HepG2 (cell line): Measurements from ENCODE around the gene DGCR8. TPM values are rescaled to one million over a fixed set of nuclear protein-coding genes. Genes with fewer than 3 reads are reported as not detected.

Experiments
- CENPBD1 ChIP-seq: sonication (generic); formaldehyde crosslinking; IDR thresholded peaks from 2 replicates; pipeline ENCODE4 v1.8.0; 2022; ENCODE audit warnings: missing genetic modification reagents, low read depth, mild to moderate bottlenecking, borderline replicate concordance
- CREB1 ChIP-seq, 2 experiments: fragments of 450-650 bp in 1 of 2; IDR thresholded peaks; 2 replicates each; pipeline ENCODE4 v1.6.1; 2016 to 2017; ENCODE audit warnings: control low read depth in 1 of 2, mild to moderate bottlenecking in 1 of 2, missing compliant biosample characterization in 1 of 2, missing genetic modification characterization in 1 of 2
- ETS1 ChIP-seq: sonication (generic); formaldehyde crosslinking; IDR thresholded peaks from 2 replicates; pipeline ENCODE4 v1.4.0; 2020; ENCODE audit warnings: missing genetic modification reagents
- ETV5 ChIP-seq: IDR thresholded peaks from 2 replicates; pipeline ENCODE4 v1.6.1; 2018; ENCODE audit warnings: missing biosample characterization, missing genetic modification reagents, inconsistent platforms, borderline replicate concordance
- FOXJ3 ChIP-seq: sonication (generic); formaldehyde crosslinking; IDR thresholded peaks from 2 replicates; pipeline ENCODE4 v1.4.0; 2020; ENCODE audit warnings: missing genetic modification reagents, mild to moderate bottlenecking, borderline replicate concordance
- HMGXB4 ChIP-seq, 2 experiments: sonication (generic) in 1 of 2; formaldehyde crosslinking in 1 of 2; IDR thresholded peaks; 2 replicates each; pipeline versions ENCODE4 v1.4.0 to v1.6.1; 2018 to 2020; ENCODE audit warnings: missing genetic modification reagents in 2 of 2, borderline replicate concordance in 1 of 2, low read depth in 1 of 2, mild to moderate bottlenecking in 1 of 2, missing biosample characterization in 1 of 2
- RFXAP ChIP-seq: sonication (generic); formaldehyde crosslinking; IDR thresholded peaks from 2 replicates; pipeline ENCODE4 v1.4.0; 2020; ENCODE audit warnings: missing genetic modification reagents, borderline replicate concordance
- ZNF326 ChIP-seq: sonication (generic); formaldehyde crosslinking; IDR thresholded peaks from 2 replicates; pipeline ENCODE4 v1.4.0; 2020; ENCODE audit warnings: missing genetic modification reagents, borderline replicate concordance
- polyA plus RNA-seq, 8 experiments: library from polyadenylated mRNA; depleted of rRNA in 3 of 8; stranded (reverse) in 7 of 8; unstranded in 1 of 8; fragments of >200 nt; fragmentation: Illumina TruSeq in 4 of 8; extraction: Trizol in 4 of 8; gene quantifications; 2 replicates each; pipeline versions ENCODE4 v1.2.1 to v1.2.3, GENCODE V29; 2011 to 2016; ENCODE audit warnings: low read depth in 4 of 8, missing spikeins in 1 of 8, mixed read lengths in 1 of 8; ENCODE audit not compliant: insufficient read depth in 1 of 8
- total RNA-seq, 5 experiments: library from RNA; depleted of rRNA; stranded (reverse); fragments of >200 nt; fragmentation: Illumina TruSeq; extraction: Trizol; gene quantifications; 2 replicates each; pipeline ENCODE4 v1.2.3, GENCODE V29; 2016; ENCODE audit warnings: low read depth in 1 of 5
- TF ChIP-seq, protein P1 (sequence below): sonication (generic); formaldehyde crosslinking; IDR thresholded peaks from 2 replicates; pipeline ENCODE4 v1.4.0; 2020; ENCODE audit warnings: missing genetic modification reagents, borderline replicate concordance

The DGCR8 gene
- total and polyA plus RNA-seq, 2 of the 13 experiments (the other 11 are each of a cell fraction or from before 2014, with no cell fraction given): 10.2 to 23.2 TPM

DNA sequence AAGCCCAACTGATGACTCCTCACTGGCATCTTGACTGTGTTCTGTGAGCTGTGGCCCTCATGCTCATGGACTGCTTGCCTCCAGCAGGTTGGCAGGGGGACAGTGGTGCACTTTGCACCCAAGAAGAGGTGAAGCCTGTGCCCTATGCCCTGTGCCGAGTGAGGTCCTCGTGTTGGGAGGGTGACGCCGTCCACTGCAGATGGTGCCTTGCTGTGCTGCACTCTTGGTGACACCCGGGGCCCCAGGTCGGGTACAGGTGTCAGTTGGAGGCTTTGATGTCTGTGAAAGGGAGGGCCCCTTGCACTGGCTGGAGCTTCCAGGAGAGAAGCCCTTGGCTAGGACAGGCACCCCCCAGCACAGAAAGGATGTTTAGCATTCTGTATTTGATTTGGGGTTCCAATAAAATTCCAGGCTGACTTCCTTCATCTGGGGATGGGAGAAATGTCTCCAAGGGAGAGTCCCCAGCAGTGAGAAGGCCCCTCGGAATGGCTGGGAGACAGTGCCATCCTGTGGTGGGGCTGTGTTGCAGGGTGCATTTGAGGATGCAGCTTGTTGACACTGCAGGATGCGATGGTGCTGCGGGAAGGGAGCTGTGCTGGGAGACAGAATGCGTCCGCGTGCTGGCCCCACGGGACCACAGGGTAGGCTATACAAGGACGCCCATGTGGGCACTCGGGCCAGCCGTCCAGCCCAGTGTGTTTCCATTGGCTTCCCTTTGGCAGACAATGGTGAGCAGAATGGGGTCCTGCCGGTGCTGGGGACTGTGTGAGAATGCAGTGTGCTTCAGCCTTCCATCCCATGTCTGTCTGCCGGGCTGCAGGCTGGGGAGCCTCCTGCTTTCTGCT lies 49.1 kb downstream of the DGCR8 start (continued):
- TF ChIP-seq ETV5 (CRISPR knock-in tag) (no peak; the same call in 1 of the 2 replicates), HMGXB4 (CRISPR knock-in tag; IDR thresholded peaks at IDR 0.05; ENCODE audit: borderline replicate concordance in 1 of 2, low read depth in 1 of 2) (peak; percentile 64 to 81; a peak in 2 of 4 replicates), CENPBD1 (CRISPR knock-in tag) (no peak), FOXJ3 (CRISPR knock-in tag) (no peak), ETS1 (CRISPR knock-in tag) (no peak), ZNF326 (CRISPR knock-in tag) (no peak), RFXAP (CRISPR knock-in tag) (no peak; the same call in 1 of the 2 replicates), CREB1 (IDR thresholded peaks at IDR 0.05) (0 out of 2 replicates have a peak, but pooled peaks have one; percentile 13), CREB1 (CRISPR knock-in tag; IDR thresholded peaks at IDR 0.05) (peak; percentile 41; the same call in 1 of the 2 replicates)
- TF ChIP-seq, protein P1, sequence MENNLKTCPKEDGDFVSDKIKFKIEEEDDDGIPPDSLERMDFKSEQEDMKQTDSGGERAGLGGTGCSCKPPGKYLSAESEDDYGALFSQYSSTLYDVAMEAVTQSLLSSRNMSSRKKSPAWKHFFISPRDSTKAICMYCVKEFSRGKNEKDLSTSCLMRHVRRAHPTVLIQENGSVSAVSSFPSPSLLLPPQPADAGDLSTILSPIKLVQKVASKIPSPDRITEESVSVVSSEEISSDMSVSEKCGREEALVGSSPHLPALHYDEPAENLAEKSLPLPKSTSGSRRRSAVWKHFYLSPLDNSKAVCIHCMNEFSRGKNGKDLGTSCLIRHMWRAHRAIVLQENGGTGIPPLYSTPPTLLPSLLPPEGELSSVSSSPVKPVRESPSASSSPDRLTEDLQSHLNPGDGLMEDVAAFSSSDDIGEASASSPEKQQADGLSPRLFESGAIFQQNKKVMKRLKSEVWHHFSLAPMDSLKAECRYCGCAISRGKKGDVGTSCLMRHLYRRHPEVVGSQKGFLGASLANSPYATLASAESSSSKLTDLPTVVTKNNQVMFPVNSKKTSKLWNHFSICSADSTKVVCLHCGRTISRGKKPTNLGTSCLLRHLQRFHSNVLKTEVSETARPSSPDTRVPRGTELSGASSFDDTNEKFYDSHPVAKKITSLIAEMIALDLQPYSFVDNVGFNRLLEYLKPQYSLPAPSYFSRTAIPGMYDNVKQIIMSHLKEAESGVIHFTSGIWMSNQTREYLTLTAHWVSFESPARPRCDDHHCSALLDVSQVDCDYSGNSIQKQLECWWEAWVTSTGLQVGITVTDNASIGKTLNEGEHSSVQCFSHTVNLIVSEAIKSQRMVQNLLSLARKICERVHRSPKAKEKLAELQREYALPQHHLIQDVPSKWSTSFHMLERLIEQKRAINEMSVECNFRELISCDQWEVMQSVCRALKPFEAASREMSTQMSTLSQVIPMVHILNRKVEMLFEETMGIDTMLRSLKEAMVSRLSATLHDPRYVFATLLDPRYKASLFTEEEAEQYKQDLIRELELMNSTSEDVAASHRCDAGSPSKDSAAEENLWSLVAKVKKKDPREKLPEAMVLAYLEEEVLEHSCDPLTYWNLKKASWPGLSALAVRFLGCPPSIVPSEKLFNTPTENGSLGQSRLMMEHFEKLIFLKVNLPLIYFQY: no peak
